HCT116 (cell line): ENCODE data around the gene IFT22. TPM values are rescaled to one million over a fixed set of nuclear protein-coding genes. Genes with fewer than 3 reads are reported as not detected.
"Not testable (repeated sequence)": the region's sequence is repeated elsewhere in the genome, so short reads cannot be mapped to it uniquely, and the experiment has no call there.

Source experiments
- ATAC-seq: fragments of 200-7000 bp; cut with Tn5 transposase; 2 replicates; pipeline ENCODE4 v1.9.1; 2020; ENCODE audit warnings: mild to moderate bottlenecking, moderate library complexity
- BruUV-seq: library from RNA; stranded (reverse); fragments of 400-500 nt; replicated peaks from 2 replicates; lab custom pipeline; 2021; lab: Mats Ljungman, UMichigan
- CTCF ChIA-PET: fragments of 300-600 bp; sonication (Branson Sonifier 250); formaldehyde crosslinking; loops from one replicate; lab custom pipeline; 2021; ENCODE audit warnings: antibody characterized with exemption; lab: Charles Lee
- POLR2A ChIA-PET: fragments of 300-600, 350-600 bp; sonication (Branson Sonifier 250); formaldehyde crosslinking; loops from one replicate; lab custom pipeline; 2021; ENCODE audit warnings: antibody characterized with exemption; lab: Charles Lee
- RAD21 ChIA-PET, 2 experiments: fragments of 300-600 bp; sonication (Branson Sonifier 250); formaldehyde crosslinking; loops; one replicate each; lab custom pipeline; 2023; ENCODE audit warnings: low total read pairs in 2 of 2; ENCODE audit not compliant: uncharacterized antibody in 2 of 2, unreplicated experiment in 2 of 2, low non-redundant PET in 1 of 2; lab: Charles Lee
- DNase-seq: peaks from one replicate; pipeline ENCODE4 v3.0.0-alpha.2; 2010; ENCODE audit warnings: low read depth, low spot score
- H2AFZ ChIP-seq: fragments of 200-600 bp; shearing (Covaris generic), sonication (generic); 2 replicates; pipeline ENCODE4 v1.6.1; 2017; ENCODE audit warnings: low read depth, mixed run types, mixed read lengths, antibody characterized with exemption, low read length; ENCODE audit not compliant: poor library complexity, severe bottlenecking
- H3K27ac ChIP-seq: 2 replicates; pipeline ENCODE4 v1.5.1; 2012; ENCODE audit warnings: low read depth, low read length
- H3K27me3 ChIP-seq: fragments of 200-600 bp; sonication (generic); 2 replicates; pipeline ENCODE4 v1.6.1; 2016; ENCODE audit warnings: mixed run types, low read length, mixed read lengths; ENCODE audit not compliant: insufficient read depth
- H3K36me3 ChIP-seq, 2 experiments: fragments of 200-500 bp in 1 of 2; fragments of 200-600 bp in 1 of 2; sonication (Bioruptor generic) in 1 of 2; sonication (generic) in 1 of 2; 2 replicates each; pipeline versions ENCODE4 v1.5.1 to v1.6.1; 2014 to 2016; ENCODE audit warnings: low read length in 2 of 2, inconsistent platforms in 1 of 2, mixed read lengths in 1 of 2, mixed run types in 1 of 2; ENCODE audit not compliant: insufficient read depth in 2 of 2, control insufficient read depth in 1 of 2
- H3K4me1 ChIP-seq, 2 experiments: fragments of 200-600 bp in 1 of 2; sonication (generic) in 1 of 2; 2 replicates each; pipeline versions ENCODE4 v1.5.1 to v1.6.1; 2012 to 2017; ENCODE audit warnings: low read length in 2 of 2, inconsistent platforms in 1 of 2, mild to moderate bottlenecking in 1 of 2, mixed read lengths in 1 of 2, mixed run types in 1 of 2, moderate library complexity in 1 of 2; ENCODE audit not compliant: insufficient read depth in 2 of 2, control insufficient read depth in 1 of 2
- H3K4me2 ChIP-seq: fragments of 200-600 bp; sonication (generic); 2 replicates; pipeline ENCODE4 v1.6.1; 2017; ENCODE audit warnings: mixed run types, low read length, mixed read lengths
- H3K4me3 ChIP-seq, 2 experiments: fragments of 200-600 bp in 1 of 2; sonication (generic) in 1 of 2; replicated peaks in 1 of 2; 2 replicates each; pipeline ENCODE4 v1.5.1; 2011 to 2016; ENCODE audit warnings: low read length in 2 of 2, control low read depth in 1 of 2, low read depth in 1 of 2, mild to moderate bottlenecking in 1 of 2, mixed read lengths in 1 of 2, mixed run types in 1 of 2
- H3K79me2 ChIP-seq: fragments of 200-600 bp; sonication (generic); 2 replicates; pipeline ENCODE4 v1.6.1; 2017; ENCODE audit warnings: mild to moderate bottlenecking, mixed run types, low read length, moderate library complexity, mixed read lengths; ENCODE audit not compliant: insufficient read depth
- H3K9ac ChIP-seq: fragments of 200-600 bp; sonication (generic); 2 replicates; pipeline ENCODE4 v1.6.1; 2016; ENCODE audit warnings: low read length, mixed read lengths
- H3K9me2 ChIP-seq: fragments of 200-600 bp; sonication (generic), shearing (Covaris generic); 2 replicates; pipeline ENCODE4 v1.6.1; 2017; ENCODE audit warnings: mixed run types, mild to moderate bottlenecking, moderate library complexity; ENCODE audit not compliant: insufficient read depth
- H3K9me3 ChIP-seq, 2 experiments: fragments of 200-500 bp in 1 of 2; fragments of 200-600 bp in 1 of 2; sonication (Bioruptor generic) in 1 of 2; sonication (generic) in 1 of 2; 2 replicates each; pipeline ENCODE4 v1.6.1; 2014 to 2017; ENCODE audit warnings: low read length in 2 of 2, mixed read lengths in 2 of 2, inconsistent platforms in 1 of 2, low read depth in 1 of 2, mild to moderate bottlenecking in 1 of 2, mixed run types in 1 of 2, moderate library complexity in 1 of 2; ENCODE audit not compliant: control insufficient read depth in 1 of 2, insufficient read depth in 1 of 2
- H4K20me1 ChIP-seq: fragments of 200-600 bp; sonication (generic), shearing (Covaris generic); 2 replicates; pipeline ENCODE4 v1.6.1; 2017; ENCODE audit warnings: mixed run types, mild to moderate bottlenecking, moderate library complexity; ENCODE audit not compliant: insufficient read depth
- EGR1 ChIP-seq: IDR thresholded peaks from 2 replicates; pipeline ENCODE4 v1.6.1; 2012; ENCODE audit warnings: low read depth
- intact Hi-C: fragments of 100-400 bp; cut with micrococcal nuclease; formaldehyde crosslinking; loops from 2 replicates; pipeline ENCODE4 v1.10.0; 2022
- total RNA-seq: library from RNA; stranded (reverse); gene quantifications from one replicate; pipeline ENCODE4 v1.2.1, GENCODE V29; 2021; ENCODE audit not compliant: unreplicated experiment
- TF ChIP-seq, protein P1 (sequence below), 3 experiments: fragments of 200-600 bp in 1 of 3; sonication (generic) in 1 of 3; IDR thresholded peaks in 2 of 3; conservative IDR thresholded peaks in 1 of 3; 2 replicates each; pipeline ENCODE4 v1.5.1; 2012 to 2017; ENCODE audit warnings: low read depth in 2 of 3, low read length in 2 of 3, antibody characterized with exemption in 1 of 3, borderline replicate concordance in 1 of 3, control low read depth in 1 of 3, mild to moderate bottlenecking in 1 of 3, mixed read lengths in 1 of 3, mixed run types in 1 of 3, moderate library complexity in 1 of 3; ENCODE audit not compliant: insufficient read depth in 1 of 3

The IFT22 gene
- total RNA-seq, 1 experiment from 2014 or later, result 27.2 TPM

- POLR2A ChIA-PET, result no interaction called here
Measured at GRCh38 chr7:101287032-101287431, 34.6 kb downstream of the IFT22 start.

DNA sequence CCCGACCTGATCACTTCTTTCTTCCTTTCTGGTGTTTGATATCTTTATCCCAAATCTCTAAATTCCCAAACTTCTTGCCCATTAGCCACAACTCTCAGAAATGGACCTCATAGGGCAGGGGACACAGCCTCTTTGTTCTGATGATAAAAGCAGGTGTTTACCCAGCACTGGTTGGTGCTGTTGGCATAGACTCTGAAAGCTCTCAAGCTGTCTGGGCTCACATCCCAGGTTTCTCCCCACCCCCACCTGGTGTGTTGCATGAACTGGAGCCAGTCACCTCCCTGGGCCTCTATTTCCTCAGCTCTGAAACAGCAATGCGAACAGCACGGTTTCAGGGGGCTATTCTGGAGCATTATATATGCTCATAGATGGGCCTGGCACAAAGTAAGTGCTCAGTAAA lies 35.7 kb downstream of the IFT22 start:
- H2AFZ ChIP-seq, CTCF ChIA-PET, ATAC-seq, H3K4me3 ChIP-seq, H3K4me1 ChIP-seq, H3K79me2 ChIP-seq, H3K9me3 ChIP-seq, H3K27ac ChIP-seq, H3K36me3 ChIP-seq, H3K27me3 ChIP-seq, H3K9me2 ChIP-seq, intact Hi-C loops, BruUV-seq, DNase-seq, H3K9ac ChIP-seq, H3K4me2 ChIP-seq, POLR2A ChIA-PET, H4K20me1 ChIP-seq: not testable (repeated sequence)
- RAD21 ChIA-PET, result interaction anchor here in 1 of 2 experiments (1.6 kb wide), 1 partner anchor 142 kb away, joined by 4 read pairs; no protein-coding TSS in a partner anchor

More at GRCh38 chr7:101287032-101287431, 34.6 kb downstream of the IFT22 start:
- H3K36me3 ChIP-seq, result no peaks in the 10 kb centered on the region
- no peak overlapping the region for H2AFZ ChIP-seq
- no peaks in the 10 kb centered on the region for H3K9me2 ChIP-seq
- H3K4me2 ChIP-seq, result no peak overlapping the region
- TF ChIP-seq, protein P1, sequence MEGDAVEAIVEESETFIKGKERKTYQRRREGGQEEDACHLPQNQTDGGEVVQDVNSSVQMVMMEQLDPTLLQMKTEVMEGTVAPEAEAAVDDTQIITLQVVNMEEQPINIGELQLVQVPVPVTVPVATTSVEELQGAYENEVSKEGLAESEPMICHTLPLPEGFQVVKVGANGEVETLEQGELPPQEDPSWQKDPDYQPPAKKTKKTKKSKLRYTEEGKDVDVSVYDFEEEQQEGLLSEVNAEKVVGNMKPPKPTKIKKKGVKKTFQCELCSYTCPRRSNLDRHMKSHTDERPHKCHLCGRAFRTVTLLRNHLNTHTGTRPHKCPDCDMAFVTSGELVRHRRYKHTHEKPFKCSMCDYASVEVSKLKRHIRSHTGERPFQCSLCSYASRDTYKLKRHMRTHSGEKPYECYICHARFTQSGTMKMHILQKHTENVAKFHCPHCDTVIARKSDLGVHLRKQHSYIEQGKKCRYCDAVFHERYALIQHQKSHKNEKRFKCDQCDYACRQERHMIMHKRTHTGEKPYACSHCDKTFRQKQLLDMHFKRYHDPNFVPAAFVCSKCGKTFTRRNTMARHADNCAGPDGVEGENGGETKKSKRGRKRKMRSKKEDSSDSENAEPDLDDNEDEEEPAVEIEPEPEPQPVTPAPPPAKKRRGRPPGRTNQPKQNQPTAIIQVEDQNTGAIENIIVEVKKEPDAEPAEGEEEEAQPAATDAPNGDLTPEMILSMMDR (IDR thresholded peaks at IDR 0.05 in 2 of 3, conservative IDR thresholded peaks at IDR 0.05 in 1 of 3; ENCODE audit: borderline replicate concordance in 1 of 3, insufficient read depth in 1 of 3, low read depth in 2 of 3, low read length in 2 of 3), result no peak
- TF ChIP-seq EGR1, result no peak
- DNase-seq (no peak), ATAC-seq (no peak)
- no peaks in the 10 kb centered on the region for H3K27me3 ChIP-seq
- peaks cover 4 to 6% of the 10 kb centered on the region in 2 experiments; a peak in 2 of 4 replicates for H3K4me1 ChIP-seq
- RAD21 ChIA-PET, result no interaction called here
- CTCF ChIA-PET, result no interaction called here
- no TSS peak for BruUV-seq
- no peaks in the 10 kb centered on the region for H3K79me2 ChIP-seq
- no peak overlapping the region for H3K9ac ChIP-seq
- no peak overlapping the region for H3K4me3 ChIP-seq
- no peak overlapping the region for H3K27ac ChIP-seq
- H4K20me1 ChIP-seq, result no peaks in the 10 kb centered on the region
- intact Hi-C loops, result no loop called here
- H3K9me3 ChIP-seq, result no peaks in the 10 kb centered on the region
